Aorta (tissue), 5 donors: Measurements from ENCODE around the gene ANO6. TPM values are rescaled to one million over a fixed set of nuclear protein-coding genes. Genes with fewer than 3 reads are reported as not detected.

Source experiments
- ATAC-seq: fragments of 200-7000 bp; cut with Tn5 transposase; one replicate; pipeline ENCODE4 v1.9.1; 2022; ENCODE audit warnings: moderate library complexity; ENCODE audit not compliant: low FRiP score
- DNase-seq, 2 donors: peaks; one replicate each; pipeline ENCODE4 v3.0.0-alpha.2; 2020
- H3K27ac ChIP-seq, 2 donors: one replicate each; pipeline ENCODE4 v1.5.1; 2013; ENCODE audit warnings: low read length in 2 of 2, mild to moderate bottlenecking in 2 of 2, moderate library complexity in 2 of 2, control low read depth in 1 of 2, inconsistent platforms in 1 of 2, low read depth in 1 of 2
- H3K27me3 ChIP-seq, 2 donors: one replicate each; pipeline ENCODE4 v1.6.1; 2013; ENCODE audit warnings: control low read depth in 1 of 2, low read length in 1 of 2, mild to moderate bottlenecking in 1 of 2, moderate library complexity in 1 of 2; ENCODE audit not compliant: insufficient read depth in 2 of 2, control insufficient read depth in 1 of 2
- H3K36me3 ChIP-seq, 2 donors: one replicate each; pipeline ENCODE4 v1.6.1; 2013; ENCODE audit warnings: control low read depth in 1 of 2, low read length in 1 of 2, mild to moderate bottlenecking in 1 of 2; ENCODE audit not compliant: insufficient read depth in 2 of 2, control insufficient read depth in 1 of 2
- H3K4me1 ChIP-seq, 2 donors: one replicate each; pipeline ENCODE4 v1.6.1; 2013; ENCODE audit warnings: low read length in 2 of 2, control low read depth in 1 of 2, mild to moderate bottlenecking in 1 of 2, moderate library complexity in 1 of 2; ENCODE audit not compliant: insufficient read depth in 2 of 2, control insufficient read depth in 1 of 2
- H3K4me3 ChIP-seq, 2 donors: one replicate each; pipeline ENCODE4 v1.5.1; 2013; ENCODE audit warnings: low read length in 2 of 2, control low read depth in 1 of 2, mild to moderate bottlenecking in 1 of 2
- H3K9me3 ChIP-seq: one replicate; pipeline ENCODE4 v1.6.1; 2013; ENCODE audit warnings: mild to moderate bottlenecking, low read length; ENCODE audit not compliant: control insufficient read depth
- WGBS, 2 donors: extraction: QIAGEN DNeasy Blood & Tissue Kit; methylation state at CpG; one replicate each; pipeline ENCODE4 v1.1.7; 2013; 5-methylcytosine and 5-hydroxymethylcytosine counted together
- intact Hi-C, 2 donors: fragments of 100-400 bp; cut with DNase I; formaldehyde crosslinking; loops; one replicate each; pipeline versions ENCODE4 v1.14.2 to v1.15.0; 2022
- polyA plus RNA-seq, 2 donors: library from polyadenylated mRNA; stranded (reverse); fragments of 200-250 nt; gene quantifications; one replicate each; pipeline ENCODE4 v1.2.3, GENCODE V29; 2013
- total RNA-seq, 2 donors: library from RNA; stranded (reverse); fragmentation: NEBNext Ultra II Directional; extraction: Animal tissue kit (Norgen Biotek cat#: 25700); gene quantifications; one replicate each; pipeline ENCODE4 v1.2.1, GENCODE V29; 2021
- donor health status: healthy with polysubstance abuse.
- donor health status: Bipolar disorder and iron deficiency.
- donor health status: DM: no; HTN: no; CAD: no.
- donor health status: DM: no; HTN: no; CAD: no.
- donor health status: DM: yes; HTN: yes; CAD: no.

Gene ANO6
- total and polyA plus RNA-seq, 4 donors: 16.0 to 129 (median 64.6) TPM

- intact Hi-C loops: no loop called here
- DNase-seq (no peak), ATAC-seq (no peak)
- Histone ChIP-seq H3K27me3 (no peaks in the 10 kb centered on the region), H3K4me1 (peaks cover 0 to 3% of the 10 kb centered on the region in 2 donors), H3K36me3 (no peaks in the 10 kb centered on the region), H3K9me3 (no peaks in the 10 kb centered on the region), H3K27ac (no peak overlapping the region), H3K4me3 (no peak overlapping the region)
- 95 to 97% methylated on average over 3 of the region's 3 CpGs for WGBS, 2 donors
Observed at GRCh38 chr12:45204757-45205156, 11.1 kb upstream of the ANO6 start.

GRCh38 chr12:45205165-45205825 lies 10.6 kb upstream of the ANO6 start:
- ATAC-seq: no peak

GRCh38 chr12:45208604-45209487 lies 7.0 kb upstream of the ANO6 start:
- H3K27me3 ChIP-seq: no peaks in the 10 kb centered on the region
- no peak overlapping the region for H3K27ac ChIP-seq
- intact Hi-C loops: no loop called here
- DNase-seq: no peak
- H3K4me1 ChIP-seq: peaks cover 0 to 3% of the 10 kb centered on the region in 2 donors
- no peak overlapping the region for H3K4me3 ChIP-seq
- H3K36me3 ChIP-seq: no peaks in the 10 kb centered on the region
- 84% methylated on average over 9 of the region's 9 CpGs for WGBS, 2 donors
- ATAC-seq: no peak
- no peaks in the 10 kb centered on the region for H3K9me3 ChIP-seq

More at GRCh38 chr12:45205165-45205825, 10.6 kb upstream of the ANO6 start:
- DNase-seq: no peak
- H3K27ac ChIP-seq: no peak overlapping the region
- H3K27me3 ChIP-seq: no peaks in the 10 kb centered on the region
- H3K36me3 ChIP-seq: no peaks in the 10 kb centered on the region
- peaks cover 0 to 3% of the 10 kb centered on the region in 2 donors for H3K4me1 ChIP-seq
- intact Hi-C loops: no loop called here
- no peak overlapping the region for H3K4me3 ChIP-seq
- 94 to 97% methylated on average over 4 of the region's 4 CpGs for WGBS, 2 donors
- H3K9me3 ChIP-seq: no peaks in the 10 kb centered on the region

- 94 to 96% methylated on average over 2 of the region's 2 CpGs for WGBS, 2 donors
- Histone ChIP-seq H3K36me3 (no peaks in the 10 kb centered on the region), H3K4me3 (no peak overlapping the region), H3K4me1 (peaks cover 0 to 3% of the 10 kb centered on the region in 2 donors), H3K27ac (no peak overlapping the region), H3K9me3 (no peaks in the 10 kb centered on the region), H3K27me3 (no peaks in the 10 kb centered on the region)
- ATAC-seq (no peak), DNase-seq (no peak)
- intact Hi-C loops: loop anchor here (5.0 to 10.0 kb wide), 4 partner anchors 37 to 515 kb away; partner anchors contain the start of gene ARID2 (in 1 of the 2)
Observed at GRCh38 chr12:45209784-45210183, 6.1 kb upstream of the ANO6 start.

GRCh38 chr12:45212064-45212463 lies 3.8 kb upstream of the ANO6 start:
- ATAC-seq (no peak), DNase-seq (no peak)
- Histone ChIP-seq H3K4me3 (no peak overlapping the region), H3K4me1 (no peaks in the 10 kb centered on the region), H3K36me3 (no peaks in the 10 kb centered on the region), H3K27me3 (no peaks in the 10 kb centered on the region), H3K27ac (no peak overlapping the region), H3K9me3 (no peaks in the 10 kb centered on the region)
- WGBS, 2 donors: 81 to 92% methylated on average over 1 of the region's 1 CpG
- intact Hi-C loops: loop anchor here (5.0 to 10.0 kb wide), 4 partner anchors 40 to 513 kb away; partner anchors contain the start of gene ARID2 (in 1 of the 2)

GRCh38 chr12:45213107-45213506 lies 2.8 kb upstream of the ANO6 start:
- no peaks in the 10 kb centered on the region for H3K36me3 ChIP-seq
- intact Hi-C loops: loop anchor here (5.0 to 10.0 kb wide), 4 partner anchors 41 to 512 kb away; partner anchors contain the start of gene ARID2 (in 1 of the 2)
- ATAC-seq: no peak
- no peak overlapping the region for H3K27ac ChIP-seq
- no peaks in the 10 kb centered on the region for H3K9me3 ChIP-seq
- DNase-seq: no peak
- WGBS, 2 donors: 97 to 100% methylated on average over 1 of the region's 1 CpG
- H3K4me1 ChIP-seq: no peaks in the 10 kb centered on the region
- no peaks in the 10 kb centered on the region for H3K27me3 ChIP-seq
- no peak overlapping the region for H3K4me3 ChIP-seq

- intact Hi-C loops: loop anchor here (5.0 to 10.0 kb wide), 4 partner anchors 42 to 511 kb away; partner anchors contain the start of gene ARID2 (in 1 of the 2)
- no peak for ATAC-seq
- H3K27ac ChIP-seq: no peak overlapping the region
Observed at GRCh38 chr12:45214071-45214470, 1.8 kb upstream of the ANO6 start.

GRCh38 chr12:45214749-45215418 lies 1.0 kb upstream of the ANO6 start:
- ATAC-seq (no peak), DNase-seq (no peak)
- WGBS, 2 donors: 3 to 4% methylated on average over 11 of the region's 11 CpGs
- Histone ChIP-seq H3K9me3 (no peaks in the 10 kb centered on the region), H3K27ac (no peak overlapping the region), H3K36me3 (no peaks in the 10 kb centered on the region), H3K4me3 (peak overlapping the region; percentile 81 to 88), H3K4me1 (peaks cover 0 to 2% of the 10 kb centered on the region in 2 donors), H3K27me3 (no peaks in the 10 kb centered on the region)
- intact Hi-C loops: loop anchor here (1.0 to 10.0 kb wide), 9 partner anchors 43 to 512 kb away; partner anchors contain the start of gene ARID2 (in 2 of the 2)

More at GRCh38 chr12:45214071-45214470, 1.8 kb upstream of the ANO6 start:
- no peaks in the 10 kb centered on the region for H3K9me3 ChIP-seq
- H3K36me3 ChIP-seq: no peaks in the 10 kb centered on the region
- DNase-seq: no peak
- no peaks in the 10 kb centered on the region for H3K4me1 ChIP-seq
- H3K4me3 ChIP-seq: no peak overlapping the region
- H3K27me3 ChIP-seq: no peaks in the 10 kb centered on the region
